GM18517 (cell line): Measurements from ENCODE around the gene SYT8.
"Not testable (repeated sequence)": the region's sequence is repeated elsewhere in the genome, so short reads cannot be mapped to it uniquely, and the experiment has no call there.

ENCODE experiments used
- ATAC-seq: cut with Tn5 transposase; IDR thresholded peaks from one replicate; pipeline ENCODE4 v1.9.1; 2021; ENCODE audit warnings: mild to moderate bottlenecking, moderate library complexity; ENCODE audit not compliant: unreplicated experiment

The SYT8 gene, protein sequence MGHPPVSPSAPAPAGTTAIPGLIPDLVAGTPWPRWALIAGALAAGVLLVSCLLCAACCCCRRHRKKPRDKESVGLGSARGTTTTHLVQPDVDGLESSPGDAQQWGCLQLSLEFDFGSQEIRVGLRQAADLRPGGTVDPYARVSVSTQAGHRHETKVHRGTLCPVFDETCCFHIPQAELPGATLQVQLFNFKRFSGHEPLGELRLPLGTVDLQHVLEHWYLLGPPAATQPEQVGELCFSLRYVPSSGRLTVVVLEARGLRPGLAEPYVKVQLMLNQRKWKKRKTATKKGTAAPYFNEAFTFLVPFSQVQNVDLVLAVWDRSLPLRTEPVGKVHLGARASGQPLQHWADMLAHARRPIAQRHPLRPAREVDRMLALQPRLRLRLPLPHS

GRCh38 chr11:1834779-1835670, at the start of gene SYT8:
TSS of gene SYT8 (plus strand) at chr11:1834990. CDS start at chr11:1835106, 116 bp downstream.
- ATAC-seq = no peak

GRCh38 chr11:1785749-1786413, 48.9 kb upstream of the SYT8 start:
- no peak for ATAC-seq

- no peak for ATAC-seq
These were observed 48.3 kb upstream of the SYT8 start for GRCh38 chr11:1786466-1786865.

GRCh38 chr11:1791912-1792311, 42.9 kb upstream of the SYT8 start:
- ATAC-seq = no peak

DNA sequence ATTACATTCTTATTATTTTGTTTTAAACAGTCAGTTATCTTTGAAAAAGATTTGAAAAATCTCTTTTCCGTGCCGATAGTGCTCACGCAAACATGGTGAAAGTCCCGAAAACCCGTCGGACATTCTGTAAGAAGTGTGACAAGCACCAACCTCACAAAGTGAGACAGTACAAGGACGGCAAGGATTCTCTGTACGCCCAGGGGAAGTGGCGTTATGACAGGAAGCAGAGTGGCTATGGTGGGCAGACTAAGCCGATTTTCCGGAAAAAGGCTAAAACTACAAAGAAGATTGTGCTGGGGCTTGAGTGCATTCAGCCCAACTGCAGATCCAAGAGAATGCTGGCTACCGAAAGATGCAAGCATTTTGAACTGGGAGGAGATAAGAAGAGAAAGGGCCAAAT, 42.3 kb upstream of the SYT8 start:
- ATAC-seq = no peak

- no peak for ATAC-seq
These were observed 41.7 kb upstream of the SYT8 start for GRCh38 chr11:1793081-1793480.

GRCh38 chr11:1796413-1797011, 38.3 kb upstream of the SYT8 start:
- ATAC-seq = no peak

- ATAC-seq = no peak
These were observed 37.2 kb upstream of the SYT8 start for GRCh38 chr11:1797391-1798125.

DNA sequence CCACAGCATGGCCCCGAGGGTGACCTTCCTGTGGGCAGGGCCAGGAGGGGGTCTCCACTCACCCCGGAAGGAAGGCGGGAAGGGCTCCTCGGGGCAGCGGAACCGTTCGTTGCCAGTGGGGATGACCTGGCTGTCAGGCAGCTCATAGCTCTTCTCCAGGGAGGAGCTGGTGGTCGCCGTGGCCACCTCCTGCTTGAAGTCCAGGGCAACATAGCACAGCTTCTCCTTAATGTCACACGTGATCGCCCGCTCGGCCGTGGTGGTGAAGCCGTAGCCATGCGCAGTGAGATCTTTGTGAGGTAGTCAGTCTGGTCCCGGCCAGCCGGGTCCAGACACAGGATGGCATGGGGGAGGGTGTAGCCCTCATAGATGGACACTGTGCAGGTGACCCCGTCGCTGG, 31.5 kb upstream of the SYT8 start:
- no peak for ATAC-seq

- ATAC-seq = not testable (repeated sequence)
These were observed 30.8 kb upstream of the SYT8 start for GRCh38 chr11:1803835-1804519.

DNA sequence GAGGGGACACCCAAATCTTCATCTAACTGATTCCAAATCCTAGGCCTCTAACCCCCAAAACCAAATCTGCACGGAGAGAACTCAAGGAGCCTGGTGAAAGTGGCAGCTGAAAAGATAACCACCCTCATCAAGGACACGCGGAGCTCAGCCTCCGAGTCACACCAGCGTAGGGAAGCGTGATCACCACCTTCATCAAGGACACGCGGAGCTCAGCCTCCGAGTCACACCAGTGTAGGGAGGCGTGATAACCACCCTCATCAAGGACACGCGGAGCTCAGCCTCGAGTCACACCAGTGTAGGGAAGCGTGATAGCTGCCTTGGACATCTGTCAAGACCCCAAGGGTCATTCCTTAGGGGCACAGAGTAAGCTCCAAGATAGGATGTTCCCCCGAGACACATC, 29.3 kb upstream of the SYT8 start:
- no peak for ATAC-seq

DNA sequence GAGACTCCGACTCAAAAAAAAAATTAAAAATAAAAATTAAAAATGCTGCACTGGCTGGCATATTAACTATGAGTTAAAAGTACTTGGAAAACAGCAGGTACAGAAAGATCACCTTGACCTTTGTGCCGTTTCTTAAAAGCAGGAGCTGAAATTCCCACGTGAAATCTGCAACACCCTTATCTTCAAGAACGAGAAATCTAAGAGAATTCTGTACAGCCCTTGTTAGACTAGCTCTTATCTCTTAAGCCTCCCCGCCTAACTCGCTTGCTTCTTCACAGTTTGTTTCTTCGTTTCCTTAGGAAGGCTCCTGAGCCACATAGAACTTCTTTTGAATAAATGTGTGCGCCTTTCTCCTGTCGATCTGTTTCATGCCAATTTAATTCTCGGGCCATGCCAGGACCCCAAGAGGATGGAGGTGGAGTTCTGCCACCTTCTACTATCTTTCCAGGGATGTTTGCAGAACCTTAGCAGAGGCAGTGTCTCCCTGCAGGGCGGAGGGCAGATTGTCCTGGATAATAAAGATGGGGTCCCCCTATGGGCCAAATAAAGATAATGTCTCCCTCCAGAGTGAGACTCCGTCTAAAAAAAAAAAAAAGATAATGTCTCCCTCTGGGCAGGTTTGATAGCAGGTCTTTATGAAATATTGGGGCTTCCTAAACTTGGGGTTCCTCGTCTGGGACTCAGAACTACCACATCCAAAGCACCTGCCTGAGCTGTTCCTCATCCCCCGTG, 27.4 kb upstream of the SYT8 start:
- no peak for ATAC-seq

DNA sequence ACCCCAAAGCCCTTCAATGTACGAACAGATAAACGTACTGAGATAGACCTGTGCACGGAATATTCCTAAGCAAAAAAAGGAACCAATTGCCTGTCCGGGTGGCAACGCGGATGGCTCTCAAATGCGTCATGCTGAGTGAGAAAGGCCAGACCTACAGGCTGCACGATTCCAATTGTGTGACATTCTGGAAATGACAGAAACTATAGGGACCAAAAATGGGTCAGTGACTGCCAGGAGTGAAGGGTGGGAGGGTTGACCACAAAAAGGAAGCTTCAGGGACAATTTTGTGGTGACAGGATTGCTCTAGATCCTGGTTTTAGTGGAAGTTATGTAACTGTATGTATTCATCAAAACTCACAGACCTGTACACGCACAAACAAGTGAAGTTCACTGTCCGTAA, 24.0 kb upstream of the SYT8 start:
- ATAC-seq = no peak

- no peak for ATAC-seq
These were observed 22.5 kb upstream of the SYT8 start for GRCh38 chr11:1812274-1812673.

GRCh38 chr11:1812801-1813200, 22.0 kb upstream of the SYT8 start:
- ATAC-seq = no peak

GRCh38 chr11:1813356-1813755, 21.4 kb upstream of the SYT8 start:
- not testable (repeated sequence) for ATAC-seq

DNA sequence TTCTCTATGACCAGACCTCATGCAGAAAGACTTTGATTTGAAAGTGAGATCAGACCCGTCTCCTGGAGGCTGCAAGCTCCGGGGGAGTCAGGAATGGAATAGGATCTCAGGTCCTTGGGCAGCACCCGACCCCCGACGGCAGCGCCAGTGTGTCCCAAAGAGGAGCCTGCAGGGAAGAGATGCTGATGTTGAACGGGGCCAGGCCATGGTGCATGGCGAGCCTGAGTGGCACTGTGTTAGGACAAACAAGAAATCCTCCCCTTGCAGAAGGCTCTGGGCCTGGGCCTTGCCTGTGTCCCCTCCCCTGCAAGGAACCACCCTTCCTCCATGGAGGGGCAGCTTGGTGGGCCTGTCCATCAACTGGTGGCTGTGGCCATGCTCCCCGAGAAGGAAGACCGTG, 20.1 kb upstream of the SYT8 start:
- no peak for ATAC-seq

DNA sequence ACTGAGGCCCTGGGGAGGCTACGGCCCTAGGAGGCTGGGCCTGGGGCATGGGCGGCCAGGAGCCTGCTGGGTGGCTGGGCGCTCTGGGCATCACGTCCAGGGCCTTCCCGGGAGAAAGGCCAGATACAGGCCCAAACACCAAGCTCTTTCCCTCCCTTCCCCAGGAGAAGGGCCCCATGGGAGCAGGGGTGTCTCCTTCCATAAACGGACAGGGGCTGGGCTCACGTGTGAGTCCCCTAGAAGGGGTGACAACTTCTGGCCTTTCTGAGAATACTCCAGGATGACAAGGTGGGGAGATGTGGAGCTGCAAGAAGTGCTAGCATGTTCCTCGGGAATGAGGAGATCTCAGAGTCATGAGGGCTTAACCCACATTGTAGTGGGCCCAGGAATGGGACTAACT, 19.5 kb upstream of the SYT8 start:
- ATAC-seq = no peak

GRCh38 chr11:1815751-1816150, 19.0 kb upstream of the SYT8 start:
- no peak for ATAC-seq
